ENCODE data around the gene RUNDC1.

DNA sequence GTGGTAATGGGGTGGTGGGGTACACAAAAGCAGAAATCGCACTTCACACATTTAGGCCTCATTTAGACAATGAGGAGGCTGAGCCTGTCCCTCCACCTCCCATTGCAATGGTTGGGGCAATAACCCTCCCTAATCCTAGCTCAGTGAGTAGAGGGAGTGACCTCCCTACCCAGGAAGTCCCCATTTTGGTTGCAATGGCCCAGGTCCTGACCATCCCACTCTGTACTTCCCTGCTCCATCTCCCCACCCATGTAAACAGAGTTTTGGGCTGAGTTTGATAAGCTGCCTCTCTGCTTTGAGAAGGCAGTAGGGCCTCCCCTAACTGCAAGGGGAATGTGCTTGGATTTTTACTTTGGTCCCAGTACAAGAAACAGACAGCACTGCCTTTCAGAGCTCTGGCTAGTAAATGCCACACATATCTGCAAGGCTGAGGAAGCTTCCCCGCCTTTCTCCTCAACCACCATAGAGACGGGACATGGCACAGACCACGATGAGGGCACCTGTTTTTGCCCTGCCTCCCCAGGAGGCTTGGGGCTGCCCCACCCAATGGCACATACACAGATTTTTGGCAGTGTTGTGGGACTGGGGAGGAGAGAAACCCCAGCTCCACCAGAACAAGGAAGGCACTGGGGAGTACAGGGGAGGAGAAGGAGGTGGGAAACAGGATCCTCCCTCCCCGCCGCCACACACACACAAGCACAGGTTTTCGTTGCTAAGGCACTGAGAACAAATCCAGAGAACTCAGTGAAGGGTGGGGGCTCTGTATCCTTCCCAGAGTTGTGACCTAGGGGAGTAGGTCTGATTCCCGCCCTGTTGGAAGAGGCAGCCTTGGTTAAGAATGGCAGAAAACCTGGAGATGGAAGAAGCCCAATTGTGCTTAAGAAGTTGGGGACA, 34.5 kb downstream of the RUNDC1 start:
- TF ChIP-seq TAF1 (IDR thresholded peaks at IDR 0.05; ENCODE audit: low read depth) = no peak
- TF ChIP-seq EP300 (conservative IDR thresholded peaks at IDR 0.05; ENCODE audit: poor library complexity, severe bottlenecking) = no peak
- TF ChIP-seq CTCF (IDR thresholded peaks at IDR 0.05; ENCODE audit: poor library complexity, severe bottlenecking) = no peak

Data from neural cell (in vitro differentiated cells).